ENCODE results near the gene ZNF223.

Gene ZNF223

GRCh38 chr19:44032001-44032610 is 19.7 kb upstream of the ZNF223 start:
- Mint-ChIP-seq H3K9me3 (peaks cover 95% of the 10 kb centered on the region), H3K27ac (no peak overlapping the region), H3K4me1 (ENCODE audit: low read depth) (no peaks in the 10 kb centered on the region), H3K36me3 (ENCODE audit: low read depth) (peaks cover 58% of the 10 kb centered on the region), H3K27me3 (no peaks in the 10 kb centered on the region), H3K4me3 (no peak overlapping the region)
- intact Hi-C loops (cut with micrococcal nuclease) = no loop called here

- H3K9me3 Mint-ChIP-seq = peaks cover 73% of the 10 kb centered on the region
- H3K36me3 Mint-ChIP-seq (ENCODE audit: low read depth) = no peaks in the 10 kb centered on the region
- no peak overlapping the region for H3K27ac Mint-ChIP-seq
- H3K4me3 Mint-ChIP-seq = no peak overlapping the region
- H3K27me3 Mint-ChIP-seq = peaks cover 7% of the 10 kb centered on the region
- H3K4me1 Mint-ChIP-seq (ENCODE audit: low read depth) = no peaks in the 10 kb centered on the region
- intact Hi-C loops (cut with micrococcal nuclease) = no loop called here
These were observed 9.7 kb upstream of the ZNF223 start for GRCh38 chr19:44042147-44042546.

DNA sequence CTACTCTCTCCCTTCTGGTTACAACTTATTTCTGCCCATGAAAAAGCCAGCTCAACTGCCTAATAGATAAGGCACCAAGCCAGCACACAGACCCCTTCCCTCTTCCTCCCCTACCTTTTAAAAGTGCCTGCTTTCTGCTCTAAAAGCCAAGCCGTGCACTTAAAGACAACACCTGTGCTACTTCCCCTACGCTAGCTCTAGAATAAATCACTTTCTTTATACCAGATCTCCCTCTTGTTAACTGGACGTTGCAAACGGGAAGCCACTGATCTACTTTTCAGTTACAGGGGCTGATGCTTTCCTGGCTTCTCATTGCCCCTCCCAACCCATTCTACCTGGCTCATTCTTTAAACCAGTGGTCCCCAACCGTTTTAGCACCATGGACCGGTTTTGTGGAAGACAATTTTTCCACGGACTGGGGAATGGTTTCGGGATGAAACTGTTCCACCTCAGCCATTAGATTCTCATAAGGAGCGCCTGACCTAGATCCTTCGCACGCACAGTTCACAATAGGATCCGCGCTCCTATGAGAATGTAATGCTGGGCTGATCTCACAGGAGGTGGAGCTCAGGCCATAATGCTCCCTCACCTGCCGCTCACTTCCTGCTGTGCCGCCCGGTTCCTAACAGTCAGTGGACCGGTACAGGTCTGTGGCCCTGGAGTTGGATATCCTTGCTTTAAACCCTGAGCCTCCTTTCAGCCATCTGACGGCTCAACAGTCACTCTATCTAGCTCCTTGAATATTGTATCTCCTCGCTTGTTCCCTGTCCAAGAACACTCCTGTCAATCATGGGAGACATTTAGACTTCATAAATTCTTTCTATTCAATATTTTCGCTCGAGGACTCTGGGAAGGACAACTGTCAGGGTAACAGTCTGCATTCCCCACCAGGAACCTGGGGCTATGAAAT is 841 bp upstream of the ZNF223 start:
- peaks cover 66% of the 10 kb centered on the region for H3K9me3 Mint-ChIP-seq
- peaks cover 21% of the 10 kb centered on the region for H3K4me1 Mint-ChIP-seq (ENCODE audit: low read depth)
- H3K36me3 Mint-ChIP-seq (ENCODE audit: low read depth) = peaks cover 51% of the 10 kb centered on the region
- intact Hi-C loops (cut with micrococcal nuclease) = loop anchor here (5.0 kb wide), 1 partner anchor 41 kb away; the partner anchor contains the start of gene ZNF224
- peaks cover 20% of the 10 kb centered on the region for H3K27me3 Mint-ChIP-seq
- peak overlapping the region; percentile 88 for H3K4me3 Mint-ChIP-seq
- H3K27ac Mint-ChIP-seq = peak overlapping the region; percentile 90

DNA sequence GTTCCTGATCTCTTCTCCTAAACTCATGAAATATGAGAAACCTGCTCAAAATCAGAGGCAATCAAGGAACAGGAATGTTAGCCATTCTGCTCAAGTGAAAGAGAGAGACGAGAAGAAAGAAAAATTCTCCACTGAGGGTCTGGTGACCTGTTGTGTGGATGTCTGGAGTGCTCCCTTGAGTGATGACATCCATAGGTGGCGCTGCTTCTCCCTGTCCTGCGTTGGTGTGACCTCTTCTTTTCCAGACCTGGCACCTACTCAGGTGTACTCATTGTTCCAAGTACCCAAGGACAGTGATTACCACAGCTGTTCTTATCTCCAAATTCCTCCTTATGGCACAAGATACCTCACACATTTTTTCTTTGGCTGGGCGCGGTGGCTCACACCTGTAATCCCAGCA is 4.0 kb downstream of the ZNF223 start:
- intact Hi-C loops (cut with micrococcal nuclease) = no loop called here
- Mint-ChIP-seq H3K9me3 (peaks cover 83% of the 10 kb centered on the region), H3K27me3 (peaks cover 4% of the 10 kb centered on the region), H3K4me3 (no peak overlapping the region), H3K4me1 (ENCODE audit: low read depth) (peaks cover 15% of the 10 kb centered on the region), H3K36me3 (ENCODE audit: low read depth) (peaks cover 97% of the 10 kb centered on the region), H3K27ac (no peak overlapping the region)

GRCh38 chr19:44059229-44059628 is 7.4 kb downstream of the ZNF223 start:
- peaks cover 100% of the 10 kb centered on the region for H3K36me3 Mint-ChIP-seq (ENCODE audit: low read depth)
- intact Hi-C loops (cut with micrococcal nuclease) = no loop called here
- H3K9me3 Mint-ChIP-seq = peaks cover 91% of the 10 kb centered on the region
- no peak overlapping the region for H3K27ac Mint-ChIP-seq
- no peaks in the 10 kb centered on the region for H3K4me1 Mint-ChIP-seq (ENCODE audit: low read depth)
- H3K4me3 Mint-ChIP-seq = no peak overlapping the region
- H3K27me3 Mint-ChIP-seq = no peaks in the 10 kb centered on the region

GRCh38 chr19:44061038-44061437 is 9.2 kb downstream of the ZNF223 start:
- H3K27ac Mint-ChIP-seq = no peak overlapping the region
- H3K4me1 Mint-ChIP-seq (ENCODE audit: low read depth) = no peaks in the 10 kb centered on the region
- peaks cover 100% of the 10 kb centered on the region for H3K36me3 Mint-ChIP-seq (ENCODE audit: low read depth)
- H3K9me3 Mint-ChIP-seq = peaks cover 91% of the 10 kb centered on the region
- no peak overlapping the region for H3K4me3 Mint-ChIP-seq
- H3K27me3 Mint-ChIP-seq = no peaks in the 10 kb centered on the region
- intact Hi-C loops (cut with micrococcal nuclease) = no loop called here

DNA sequence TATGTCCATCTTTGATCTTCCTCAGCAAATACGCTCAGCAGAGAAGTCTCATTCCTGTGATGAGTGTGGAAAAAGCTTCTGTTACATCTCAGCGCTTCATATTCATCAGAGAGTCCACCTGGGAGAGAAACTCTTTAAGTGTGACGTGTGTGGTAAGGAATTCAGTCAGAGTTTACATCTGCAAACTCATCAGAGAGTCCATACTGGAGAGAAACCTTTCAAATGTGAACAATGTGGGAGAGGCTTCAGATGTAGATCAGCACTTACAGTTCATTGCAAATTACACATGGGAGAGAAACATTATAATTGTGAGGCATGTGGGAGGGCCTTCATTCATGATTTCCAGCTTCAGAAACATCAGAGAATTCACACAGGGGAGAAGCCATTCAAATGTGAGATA is 14.5 kb downstream of the ZNF223 start:
- Mint-ChIP-seq H3K4me3 (no peak overlapping the region), H3K27me3 (peaks cover 3% of the 10 kb centered on the region), H3K4me1 (ENCODE audit: low read depth) (peaks cover 4% of the 10 kb centered on the region), H3K9me3 (peaks cover 94% of the 10 kb centered on the region), H3K36me3 (ENCODE audit: low read depth) (peaks cover 70% of the 10 kb centered on the region), H3K27ac (no peak overlapping the region)
- intact Hi-C loops (cut with micrococcal nuclease) = no loop called here

GRCh38 chr19:44069415-44069814 is 17.6 kb downstream of the ZNF223 start:
- H3K9me3 Mint-ChIP-seq = peaks cover 73% of the 10 kb centered on the region
- H3K27me3 Mint-ChIP-seq = peaks cover 6% of the 10 kb centered on the region
- no peak overlapping the region for H3K27ac Mint-ChIP-seq
- intact Hi-C loops (cut with micrococcal nuclease) = no loop called here
- peaks cover 21% of the 10 kb centered on the region for H3K4me1 Mint-ChIP-seq (ENCODE audit: low read depth)
- no peak overlapping the region for H3K4me3 Mint-ChIP-seq
- peaks cover 51% of the 10 kb centered on the region for H3K36me3 Mint-ChIP-seq (ENCODE audit: low read depth)

- Mint-ChIP-seq H3K4me1 (ENCODE audit: low read depth) (peaks cover 21% of the 10 kb centered on the region), H3K4me3 (peak within 1 kb of the TSS; percentile 90), H3K9me3 (peaks cover 59% of the 10 kb centered on the region)
These were observed 20.1 kb downstream of the ZNF223 start, which contains the start of gene ZNF284 for GRCh38 chr19:44071824-44072542. Gene ZNF284 (plus strand): TSS chr19:44072159. CDS start chr19:44076390, 4,231 bp downstream.

GRCh38 chr19:44072543-44073401 is 20.9 kb downstream of the ZNF223 start:
- Mint-ChIP-seq H3K27ac (peak overlapping the region; percentile 84), H3K4me3 (peak overlapping the region; percentile 90), H3K4me1 (ENCODE audit: low read depth) (peaks cover 21% of the 10 kb centered on the region), H3K9me3 (peaks cover 51% of the 10 kb centered on the region), H3K36me3 (ENCODE audit: low read depth) (peaks cover 36% of the 10 kb centered on the region), H3K27me3 (peaks cover 6% of the 10 kb centered on the region)
- intact Hi-C loops (cut with micrococcal nuclease) = loop anchor here (1.0 to 2.0 kb wide), 4 partner anchors 20 to 47 kb away; partner anchors contain the start of genes ZNF222, ZNF223, ZNF224 and ZNF225

More at GRCh38 chr19:44071824-44072542, 20.1 kb downstream of the ZNF223 start, which contains the start of gene ZNF284:
- Mint-ChIP-seq H3K27ac (peak within 1 kb of the TSS; percentile 84), H3K36me3 (ENCODE audit: low read depth) (peaks cover 36% of the 10 kb centered on the region), H3K27me3 (peaks cover 6% of the 10 kb centered on the region)
- intact Hi-C loops (cut with micrococcal nuclease) = loop anchor here (1.0 to 2.0 kb wide), 4 partner anchors 20 to 47 kb away; partner anchors contain the start of genes ZNF222, ZNF223, ZNF224 and ZNF225

- Mint-ChIP-seq H3K27me3 (peaks cover 3% of the 10 kb centered on the region), H3K36me3 (ENCODE audit: low read depth) (peaks cover 60% of the 10 kb centered on the region), H3K27ac (no peak overlapping the region), H3K9me3 (peaks cover 25% of the 10 kb centered on the region), H3K4me1 (ENCODE audit: low read depth) (peaks cover 17% of the 10 kb centered on the region), H3K4me3 (no peak overlapping the region)
- intact Hi-C loops (cut with micrococcal nuclease) = no loop called here
These were observed 24.5 kb downstream of the ZNF223 start for GRCh38 chr19:44076325-44076724.

DNA sequence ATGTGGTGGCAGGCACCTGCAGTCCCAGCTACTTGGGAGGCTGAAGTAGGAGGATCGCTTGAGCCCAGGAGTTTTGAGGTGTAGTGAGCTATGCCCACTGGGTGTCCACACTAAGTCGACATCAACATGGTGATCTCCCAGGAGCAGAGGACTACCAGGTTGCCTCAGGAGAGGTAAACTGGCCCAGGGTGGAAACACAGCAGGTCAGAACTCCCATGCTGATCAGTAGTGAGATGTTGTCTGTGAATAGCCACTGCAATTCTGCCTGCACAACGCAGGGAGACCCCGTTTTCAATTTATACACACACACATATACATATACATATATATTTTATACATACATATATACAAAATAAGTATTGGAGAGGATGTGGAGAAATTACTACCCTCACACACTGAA is 40.3 kb downstream of the ZNF223 start:
- H3K27me3 Mint-ChIP-seq = peaks cover 3% of the 10 kb centered on the region
- no peaks in the 10 kb centered on the region for H3K9me3 Mint-ChIP-seq
- peaks cover 35% of the 10 kb centered on the region for H3K36me3 Mint-ChIP-seq (ENCODE audit: low read depth)
- no peak overlapping the region for H3K27ac Mint-ChIP-seq
- peaks cover 7% of the 10 kb centered on the region for H3K4me1 Mint-ChIP-seq (ENCODE audit: low read depth)
- H3K4me3 Mint-ChIP-seq = no peak overlapping the region
- intact Hi-C loops (cut with micrococcal nuclease) = loop anchor here (5.0 kb wide), 2 partner anchors 40 to 90 kb away; partner anchors contain the start of genes ZNF223 and ZNF230
